ENCODE measurements around the gene TP73.

The TP73 gene

GRCh38 chr1:3653286-3653618, 936 bp downstream of the TP73 start:
- DNase-seq (ENCODE audit: low read depth): no peak

GRCh38 chr1:3654549-3655281, 2.4 kb downstream of the TP73 start:
- no peak for DNase-seq (ENCODE audit: low read depth)

- DNase-seq (ENCODE audit: low read depth): no peak
Measured at GRCh38 chr1:3656450-3657095, 4.3 kb downstream of the TP73 start.

GRCh38 chr1:3657096-3657475, 4.8 kb downstream of the TP73 start:
- no peak for DNase-seq (ENCODE audit: low read depth)

- DNase-seq (ENCODE audit: low read depth): no peak
Measured at GRCh38 chr1:3657578-3658230, 5.4 kb downstream of the TP73 start.

- no peak for DNase-seq (ENCODE audit: low read depth)
Measured at GRCh38 chr1:3658231-3658615, 5.9 kb downstream of the TP73 start.

GRCh38 chr1:3659093-3659492, 6.8 kb downstream of the TP73 start:
- DNase-seq (ENCODE audit: low read depth): no peak

- DNase-seq (ENCODE audit: low read depth): no peak
Measured at GRCh38 chr1:3660704-3661103, 8.4 kb downstream of the TP73 start.

GRCh38 chr1:3661631-3662030, 9.3 kb downstream of the TP73 start:
- DNase-seq (ENCODE audit: low read depth): no peak

- DNase-seq (ENCODE audit: low read depth): no peak
Measured at GRCh38 chr1:3662080-3662671, 9.9 kb downstream of the TP73 start.

GRCh38 chr1:3663999-3664699, 11.8 kb downstream of the TP73 start:
- DNase-seq (ENCODE audit: low read depth): no peak

GRCh38 chr1:3664700-3665375, 12.5 kb downstream of the TP73 start:
- no peak for DNase-seq (ENCODE audit: low read depth)

GRCh38 chr1:3668148-3668547, 15.8 kb downstream of the TP73 start:
- no peak for DNase-seq (ENCODE audit: low read depth)

GRCh38 chr1:3668585-3669300, 16.4 kb downstream of the TP73 start:
- peak; percentile 4 for DNase-seq (ENCODE audit: low read depth)

GRCh38 chr1:3669421-3669821, 17.1 kb downstream of the TP73 start:
- no peak for DNase-seq (ENCODE audit: low read depth)

GRCh38 chr1:3669971-3670431, 17.7 kb downstream of the TP73 start:
- no peak for DNase-seq (ENCODE audit: low read depth)

GRCh38 chr1:3670823-3671265, 18.5 kb downstream of the TP73 start:
- DNase-seq (ENCODE audit: low read depth): no peak

GRCh38 chr1:3671371-3672180, 19.3 kb downstream of the TP73 start:
- DNase-seq (ENCODE audit: low read depth): no peak

GRCh38 chr1:3672231-3672970, 20.1 kb downstream of the TP73 start:
- DNase-seq (ENCODE audit: low read depth): no peak

- DNase-seq (ENCODE audit: low read depth): no peak
Measured at GRCh38 chr1:3672971-3673361, 20.6 kb downstream of the TP73 start.
